Suprapubic skin (tissue), 4 donors: ENCODE results near the gene MGAT4C.

Experiments
- EP300 ChIP-seq: sonication (generic); formaldehyde crosslinking; IDR thresholded peaks from one replicate; pipeline ENCODE4 v1.6.1; 2017; ENCODE audit warnings: antibody characterized with exemption
- POLR2AphosphoS5 ChIP-seq, 3 donors: sonication (generic); formaldehyde crosslinking; IDR thresholded peaks; one replicate each; pipeline ENCODE4 v1.6.1; 2017; ENCODE audit warnings: antibody characterized with exemption in 3 of 3
- TF ChIP-seq, protein P1 (sequence below), 2 donors: fragments of 200-600 bp in 1 of 2; fragments of 450-650 bp in 1 of 2; sonication (generic) in 1 of 2; IDR thresholded peaks; one replicate each; pipeline ENCODE4 v1.5.1; 2016 to 2019; ENCODE audit warnings: antibody characterized with exemption in 2 of 2, mild to moderate bottlenecking in 1 of 2, moderate library complexity in 1 of 2

DNA sequence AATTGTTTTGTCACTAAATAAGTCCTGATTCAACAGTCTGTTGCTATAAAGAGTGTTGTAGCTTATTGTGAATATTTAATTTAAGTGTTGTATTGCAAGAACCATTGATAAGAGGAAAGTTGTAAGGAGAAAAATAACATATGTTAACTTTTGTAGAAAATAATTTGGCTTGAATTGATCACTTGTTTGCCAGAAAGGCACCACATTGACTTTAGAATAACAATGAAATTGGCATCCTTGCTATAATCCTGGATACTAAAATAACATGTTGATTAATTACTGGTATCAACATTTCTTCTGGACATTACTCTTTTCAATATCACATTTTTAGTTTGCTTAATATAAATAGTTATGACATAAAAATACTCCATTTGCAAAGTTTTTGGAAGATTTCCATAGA lies 159.0 kb downstream of the MGAT4C start:
- TF ChIP-seq, protein P1, sequence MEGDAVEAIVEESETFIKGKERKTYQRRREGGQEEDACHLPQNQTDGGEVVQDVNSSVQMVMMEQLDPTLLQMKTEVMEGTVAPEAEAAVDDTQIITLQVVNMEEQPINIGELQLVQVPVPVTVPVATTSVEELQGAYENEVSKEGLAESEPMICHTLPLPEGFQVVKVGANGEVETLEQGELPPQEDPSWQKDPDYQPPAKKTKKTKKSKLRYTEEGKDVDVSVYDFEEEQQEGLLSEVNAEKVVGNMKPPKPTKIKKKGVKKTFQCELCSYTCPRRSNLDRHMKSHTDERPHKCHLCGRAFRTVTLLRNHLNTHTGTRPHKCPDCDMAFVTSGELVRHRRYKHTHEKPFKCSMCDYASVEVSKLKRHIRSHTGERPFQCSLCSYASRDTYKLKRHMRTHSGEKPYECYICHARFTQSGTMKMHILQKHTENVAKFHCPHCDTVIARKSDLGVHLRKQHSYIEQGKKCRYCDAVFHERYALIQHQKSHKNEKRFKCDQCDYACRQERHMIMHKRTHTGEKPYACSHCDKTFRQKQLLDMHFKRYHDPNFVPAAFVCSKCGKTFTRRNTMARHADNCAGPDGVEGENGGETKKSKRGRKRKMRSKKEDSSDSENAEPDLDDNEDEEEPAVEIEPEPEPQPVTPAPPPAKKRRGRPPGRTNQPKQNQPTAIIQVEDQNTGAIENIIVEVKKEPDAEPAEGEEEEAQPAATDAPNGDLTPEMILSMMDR (IDR thresholded peaks at IDR 0.05): no peak
- no peak for TF ChIP-seq EP300
- no peak for TF ChIP-seq POLR2AphosphoS5 (IDR thresholded peaks at IDR 0.05)
